Raji (cell line): ENCODE results near the gene FLRT2.

Source experiments
- POLR2A ChIP-seq: IDR thresholded peaks from 2 replicates; pipeline ENCODE4 v1.6.1; 2011; ENCODE audit warnings: low read depth, low read length, control low read depth; ENCODE audit not compliant: insufficient read depth

The FLRT2 gene

GRCh38 chr14:85595981-85596380, 66.0 kb downstream of the FLRT2 start:
- no peak for TF ChIP-seq POLR2A

DNA sequence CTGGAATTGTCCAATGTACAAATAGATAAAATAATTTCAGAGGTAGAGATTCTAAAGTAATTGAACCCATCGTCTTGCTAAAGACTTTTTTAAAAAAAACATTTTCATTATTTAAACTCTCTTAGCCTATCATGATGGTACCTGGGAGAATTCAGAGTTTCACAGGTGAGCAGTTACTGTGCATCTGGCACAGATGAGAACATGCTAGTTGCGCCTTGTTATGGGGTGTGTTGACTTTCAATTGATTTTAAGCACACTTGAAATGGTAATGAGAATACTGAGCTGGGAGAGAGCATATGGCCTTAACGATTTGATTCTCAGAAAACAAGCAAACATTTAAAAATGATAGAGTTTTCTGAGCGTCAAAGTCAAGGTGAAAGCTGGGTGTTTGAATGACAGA, 66.6 kb downstream of the FLRT2 start:
- TF ChIP-seq POLR2A, result no peak

DNA sequence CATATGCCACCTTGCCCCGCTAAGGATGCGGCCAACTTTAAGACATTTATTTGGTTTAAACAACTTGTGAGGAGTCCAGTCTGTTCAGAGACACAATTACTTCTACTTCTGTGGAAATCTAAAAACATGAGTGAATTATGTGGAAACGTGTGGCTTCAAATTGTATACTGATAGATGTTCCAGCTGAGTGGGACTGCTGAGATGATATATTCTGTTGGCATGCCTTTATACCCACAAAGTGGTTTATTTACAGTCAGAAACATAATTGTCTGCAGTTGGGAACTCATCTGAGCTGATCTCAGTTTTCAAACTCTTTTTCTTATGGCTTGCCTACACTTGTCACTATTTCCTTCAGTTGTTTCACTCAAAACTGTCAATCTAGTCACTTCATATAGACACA, 67.8 kb downstream of the FLRT2 start:
- no peak for TF ChIP-seq POLR2A

DNA sequence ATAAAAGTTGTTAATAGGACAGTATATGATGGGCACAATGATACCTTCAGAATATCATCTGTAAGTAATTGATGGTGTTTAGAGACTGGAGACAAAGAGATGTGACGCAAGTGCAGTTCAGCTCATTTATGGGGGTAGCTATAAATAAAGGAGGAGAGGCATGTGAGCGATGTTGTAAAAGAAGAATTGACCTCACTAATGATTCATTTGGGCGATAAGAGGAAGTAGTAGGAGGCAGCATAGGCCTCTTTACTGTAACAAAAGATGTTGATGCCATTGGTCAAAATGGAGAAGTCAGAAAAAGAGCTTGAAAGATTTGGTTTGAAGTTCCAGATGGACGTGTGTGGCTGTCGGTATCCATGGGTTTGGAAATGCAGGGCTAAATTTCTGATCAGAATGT, 70.0 kb downstream of the FLRT2 start:
- TF ChIP-seq POLR2A, result no peak

DNA sequence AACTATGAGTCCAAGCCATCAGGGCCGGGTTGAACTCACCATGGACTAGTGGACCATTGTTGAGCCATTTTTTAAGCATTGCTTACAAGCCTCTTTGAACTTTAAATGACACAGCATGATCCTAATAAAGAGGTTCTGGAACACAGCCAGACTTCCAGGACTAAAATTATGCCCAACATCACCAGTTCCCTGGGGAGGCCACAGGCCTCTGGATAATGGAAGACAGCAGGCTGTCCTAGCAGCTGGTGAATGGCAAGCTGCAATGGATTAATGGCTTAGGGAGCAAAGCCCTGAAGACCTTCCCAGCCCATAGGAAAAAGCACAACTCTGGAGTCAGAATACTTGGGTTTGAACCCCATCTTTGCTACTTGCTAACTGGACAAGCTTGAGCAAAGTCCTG, 71.3 kb downstream of the FLRT2 start:
- TF ChIP-seq POLR2A, result no peak

DNA sequence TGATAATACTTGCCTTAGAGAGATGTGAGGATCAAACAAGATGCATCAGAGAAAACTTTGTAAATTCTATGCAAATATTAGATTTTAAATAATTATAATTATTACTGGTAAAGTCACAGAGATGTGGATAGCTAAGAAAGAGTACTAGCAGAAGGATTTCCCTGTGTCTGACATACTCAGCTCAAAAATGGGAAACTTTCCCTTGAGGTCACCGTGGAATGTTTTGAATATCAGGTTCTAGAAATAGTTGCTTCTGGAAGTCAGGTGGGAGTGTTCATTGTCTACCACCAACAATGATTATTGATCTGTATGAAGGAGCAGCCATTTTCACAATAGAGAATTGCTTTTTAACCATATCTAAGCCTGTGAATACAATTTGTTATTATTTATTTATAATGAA, 71.7 kb downstream of the FLRT2 start:
- no peak for TF ChIP-seq POLR2A

DNA sequence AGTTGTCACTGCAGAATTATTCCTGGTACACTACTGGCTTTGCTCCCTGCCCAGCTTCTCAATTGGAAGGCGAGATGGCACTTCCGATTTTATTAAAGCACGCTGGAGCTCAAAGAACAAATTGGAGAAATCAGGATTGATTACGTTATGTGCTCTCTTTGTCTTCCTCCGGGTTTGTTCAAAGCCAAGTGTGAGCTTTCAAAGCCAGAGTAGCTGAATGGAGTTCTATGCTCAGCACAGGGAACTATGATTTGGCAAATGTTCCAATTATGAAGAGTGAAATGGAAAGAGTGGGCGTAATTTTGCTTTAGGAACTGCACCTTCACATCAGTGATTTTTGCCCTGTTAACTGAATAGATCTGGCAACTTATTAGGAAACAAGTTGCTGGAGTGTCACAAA, 72.4 kb downstream of the FLRT2 start:
- TF ChIP-seq POLR2A, result no peak

GRCh38 chr14:85604021-85604420, 74.1 kb downstream of the FLRT2 start:
- TF ChIP-seq POLR2A, result no peak

GRCh38 chr14:85604714-85605113, 74.8 kb downstream of the FLRT2 start:
- no peak for TF ChIP-seq POLR2A

- TF ChIP-seq POLR2A, result no peak
Observed at GRCh38 chr14:85607651-85608081, 77.7 kb downstream of the FLRT2 start.

- TF ChIP-seq POLR2A, result no peak
Observed at GRCh38 chr14:85613496-85613895, 83.6 kb downstream of the FLRT2 start.

DNA sequence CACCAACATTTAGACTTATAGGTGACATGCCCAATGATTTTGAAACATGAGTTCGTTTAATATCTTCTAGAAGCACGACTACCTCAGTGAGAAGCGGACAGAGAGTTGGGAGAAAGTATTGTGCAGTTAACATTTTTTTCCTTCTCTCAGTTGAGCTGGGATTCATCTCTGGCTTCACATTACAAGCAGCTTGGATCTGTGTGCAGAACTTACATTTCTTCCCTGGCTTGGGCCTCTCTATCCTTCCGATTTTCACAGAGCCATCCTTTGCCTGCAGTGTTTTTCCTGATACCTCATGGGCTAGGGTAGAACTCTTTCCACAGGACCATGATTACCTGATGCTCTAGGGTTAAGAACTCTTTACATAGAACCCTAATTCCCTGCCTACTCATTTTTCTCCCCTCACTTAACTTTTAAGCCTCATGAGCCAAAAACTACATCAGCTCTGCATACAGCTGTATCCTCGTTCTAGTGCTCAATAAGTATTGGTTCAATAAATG, 86.5 kb downstream of the FLRT2 start:
- no peak for TF ChIP-seq POLR2A

- no peak for TF ChIP-seq POLR2A
Observed at GRCh38 chr14:85616886-85617285, 86.9 kb downstream of the FLRT2 start.

DNA sequence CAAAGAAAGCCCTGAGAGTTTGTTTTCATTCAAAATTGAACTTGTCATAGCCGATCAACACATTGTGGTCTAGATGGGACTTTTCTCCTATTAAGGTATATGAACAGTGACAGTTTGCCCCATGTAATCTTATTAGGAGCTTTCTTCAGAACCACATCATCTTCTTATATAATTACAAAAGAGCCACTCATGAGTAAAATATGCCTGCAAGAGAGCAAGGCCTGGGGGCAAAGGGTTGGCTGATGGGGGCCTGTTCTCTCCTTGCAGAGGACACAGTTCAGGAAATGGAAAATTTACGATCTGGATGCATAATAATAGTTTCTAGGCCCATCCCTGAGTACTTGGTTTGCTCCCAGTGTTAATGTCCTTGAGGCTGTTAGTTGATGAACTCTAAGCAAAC, 87.8 kb downstream of the FLRT2 start:
- TF ChIP-seq POLR2A, result no peak

DNA sequence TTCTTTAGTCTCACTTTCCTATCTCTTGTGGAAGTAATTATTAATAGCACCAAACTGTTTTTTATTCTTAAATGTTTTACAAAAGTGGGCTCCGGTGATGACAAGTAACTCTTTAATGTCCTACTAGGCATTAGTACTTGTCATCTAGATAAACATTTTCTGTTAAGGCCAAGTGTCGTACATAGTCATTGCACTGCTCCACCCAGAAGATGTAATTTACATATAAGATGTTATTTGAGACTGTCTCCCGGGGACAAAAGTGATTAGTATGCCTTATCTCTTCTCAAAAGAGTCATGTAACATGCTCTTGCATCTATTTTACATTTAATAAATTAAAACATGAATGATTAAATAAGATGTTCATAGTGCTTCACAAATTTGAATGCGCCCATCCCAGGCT, 88.4 kb downstream of the FLRT2 start:
- TF ChIP-seq POLR2A, result no peak

DNA sequence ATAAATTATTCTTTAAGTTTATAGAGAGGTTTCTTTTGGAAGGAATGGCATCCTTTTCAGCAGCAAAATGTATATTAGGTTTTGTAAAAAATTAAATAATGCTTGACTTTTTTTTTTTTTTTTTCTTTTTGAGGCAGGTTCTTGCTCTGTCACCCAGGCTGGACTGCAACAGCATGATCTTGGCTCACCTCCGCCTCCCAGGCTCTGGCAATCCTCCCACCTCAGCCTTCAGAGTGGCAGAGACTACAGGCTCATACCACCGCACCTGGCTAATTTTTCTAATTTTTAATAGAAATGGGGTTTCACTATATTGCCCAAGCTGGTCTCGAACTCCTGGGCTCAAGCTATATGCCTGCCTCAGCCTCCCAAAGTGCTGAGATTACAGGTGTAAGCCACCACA, 89.0 kb downstream of the FLRT2 start:
- TF ChIP-seq POLR2A, result no peak

- no peak for TF ChIP-seq POLR2A
Observed at GRCh38 chr14:85619851-85620250, 89.9 kb downstream of the FLRT2 start.

DNA sequence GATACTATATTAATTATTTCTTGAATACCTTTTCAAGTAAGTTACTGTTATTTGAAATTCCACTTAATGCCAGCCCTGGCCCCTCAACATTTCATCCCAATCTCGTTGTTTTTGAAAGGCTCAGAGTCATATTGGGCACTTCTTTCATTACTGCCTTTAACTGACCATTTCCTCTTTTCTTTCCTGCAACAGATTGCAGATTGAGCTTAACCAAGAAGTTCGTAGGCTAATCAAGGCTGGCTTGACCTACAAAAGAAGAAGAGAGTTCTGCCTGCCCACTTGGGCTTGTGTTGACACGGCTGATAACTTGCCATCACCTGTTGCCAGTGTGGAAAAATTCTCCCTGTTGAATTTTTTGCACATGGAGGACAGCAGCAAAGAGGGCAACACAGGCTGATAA, 91.0 kb downstream of the FLRT2 start:
- no peak for TF ChIP-seq POLR2A
